Measurements from ENCODE around the gene RIN1. TPM values are rescaled to one million over a fixed set of nuclear protein-coding genes. Genes with fewer than 3 reads are reported as not detected.

The RIN1 gene
- total and polyA plus RNA-seq, 2 of the 13 experiments (the other 11 are each of a cell fraction or from before 2014, with no cell fraction given) = 2.4 to 4.1 TPM

DNA sequence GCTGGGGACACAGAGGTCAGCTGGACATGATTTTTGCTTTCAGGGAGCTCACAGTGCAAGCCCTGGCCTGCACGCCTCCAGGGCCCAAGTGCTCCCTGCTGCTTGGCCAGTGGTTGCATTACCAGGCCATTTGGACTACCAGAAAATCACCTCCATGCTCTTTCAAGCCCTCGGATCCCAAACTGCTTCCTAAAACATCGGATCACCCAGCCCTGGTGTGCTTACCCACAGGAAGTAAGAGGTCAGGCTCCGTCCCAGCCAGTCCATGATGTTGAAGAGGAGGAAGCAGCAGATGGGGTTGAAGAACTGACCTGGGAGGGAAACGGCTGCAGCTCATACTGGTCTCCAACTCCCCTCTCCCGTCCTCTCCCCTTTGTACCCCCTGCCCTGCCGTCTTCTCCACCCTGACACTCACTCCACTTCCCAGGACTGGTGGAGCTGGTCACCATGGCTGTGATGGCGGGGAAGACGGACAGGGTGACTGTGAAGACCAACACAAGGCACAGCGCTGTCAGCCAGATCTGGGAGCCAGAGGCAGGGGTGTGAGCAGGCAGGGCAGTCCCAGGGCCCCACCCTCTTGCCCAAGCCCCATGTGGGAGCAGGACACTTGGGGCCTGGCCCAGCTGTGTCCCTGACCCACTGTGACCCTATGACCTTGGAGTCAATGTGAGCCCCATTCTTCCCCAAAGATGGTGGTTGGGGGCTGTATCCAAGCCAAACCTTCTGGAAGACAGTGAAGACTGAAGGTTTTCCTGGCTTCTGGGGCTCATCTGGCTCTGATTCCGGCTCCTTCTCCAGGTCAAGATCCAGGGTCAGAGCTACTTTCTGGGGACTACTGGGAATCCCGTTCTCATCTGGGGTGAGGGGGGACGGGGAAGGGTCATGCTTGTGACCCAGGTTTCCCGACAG, 29.7 kb upstream of the RIN1 start (continued):
- TF ChIP-seq, protein P1, sequence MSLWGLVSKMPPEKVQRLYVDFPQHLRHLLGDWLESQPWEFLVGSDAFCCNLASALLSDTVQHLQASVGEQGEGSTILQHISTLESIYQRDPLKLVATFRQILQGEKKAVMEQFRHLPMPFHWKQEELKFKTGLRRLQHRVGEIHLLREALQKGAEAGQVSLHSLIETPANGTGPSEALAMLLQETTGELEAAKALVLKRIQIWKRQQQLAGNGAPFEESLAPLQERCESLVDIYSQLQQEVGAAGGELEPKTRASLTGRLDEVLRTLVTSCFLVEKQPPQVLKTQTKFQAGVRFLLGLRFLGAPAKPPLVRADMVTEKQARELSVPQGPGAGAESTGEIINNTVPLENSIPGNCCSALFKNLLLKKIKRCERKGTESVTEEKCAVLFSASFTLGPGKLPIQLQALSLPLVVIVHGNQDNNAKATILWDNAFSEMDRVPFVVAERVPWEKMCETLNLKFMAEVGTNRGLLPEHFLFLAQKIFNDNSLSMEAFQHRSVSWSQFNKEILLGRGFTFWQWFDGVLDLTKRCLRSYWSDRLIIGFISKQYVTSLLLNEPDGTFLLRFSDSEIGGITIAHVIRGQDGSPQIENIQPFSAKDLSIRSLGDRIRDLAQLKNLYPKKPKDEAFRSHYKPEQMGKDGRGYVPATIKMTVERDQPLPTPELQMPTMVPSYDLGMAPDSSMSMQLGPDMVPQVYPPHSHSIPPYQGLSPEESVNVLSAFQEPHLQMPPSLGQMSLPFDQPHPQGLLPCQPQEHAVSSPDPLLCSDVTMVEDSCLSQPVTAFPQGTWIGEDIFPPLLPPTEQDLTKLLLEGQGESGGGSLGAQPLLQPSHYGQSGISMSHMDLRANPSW (CRISPR knock-in tag; IDR thresholded peaks at IDR 0.05; ENCODE audit: borderline replicate concordance) = no peak
- TF ChIP-seq TMF1 (CRISPR knock-in tag; IDR thresholded peaks at IDR 0.05; ENCODE audit: low read depth) (no peak), ZNF720 (CRISPR knock-in tag; IDR thresholded peaks at IDR 0.05) (no peak), POLR2A (IDR thresholded peaks at IDR 0.05; ENCODE audit: insufficient read depth in 1 of 2, low read depth in 2 of 2, low read length in 2 of 2) (peak in 1 of 2 experiments; percentile 66; a peak in 2 of 4 replicates), ZNF646 (CRISPR knock-in tag; IDR thresholded peaks at IDR 0.05) (no peak), ZC3H13 (CRISPR knock-in tag; IDR thresholded peaks at IDR 0.05) (peak; percentile 98), ZNF235 (CRISPR knock-in tag; IDR thresholded peaks at IDR 0.05; ENCODE audit: borderline replicate concordance) (no peak)
- TF ChIP-seq, protein P2, sequence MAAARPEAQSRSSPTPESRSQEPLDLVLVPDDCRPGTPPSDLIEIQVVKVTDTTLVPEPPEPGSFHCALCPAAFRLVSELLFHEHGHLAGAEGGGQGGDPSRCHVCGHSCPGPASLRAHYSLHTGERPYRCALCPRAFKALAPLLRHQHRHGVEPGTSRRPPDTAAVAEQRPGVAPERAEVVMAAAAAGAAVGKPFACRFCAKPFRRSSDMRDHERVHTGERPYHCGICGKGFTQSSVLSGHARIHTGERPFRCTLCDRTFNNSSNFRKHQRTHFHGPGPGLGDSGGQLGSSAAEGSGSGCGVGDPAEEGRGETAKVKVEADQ (CRISPR knock-in tag; IDR thresholded peaks at IDR 0.05; ENCODE audit: borderline replicate concordance) = 0 out of 2 replicates have a peak, but pooled peaks have one; percentile 20
- TF ChIP-seq, protein P3, sequence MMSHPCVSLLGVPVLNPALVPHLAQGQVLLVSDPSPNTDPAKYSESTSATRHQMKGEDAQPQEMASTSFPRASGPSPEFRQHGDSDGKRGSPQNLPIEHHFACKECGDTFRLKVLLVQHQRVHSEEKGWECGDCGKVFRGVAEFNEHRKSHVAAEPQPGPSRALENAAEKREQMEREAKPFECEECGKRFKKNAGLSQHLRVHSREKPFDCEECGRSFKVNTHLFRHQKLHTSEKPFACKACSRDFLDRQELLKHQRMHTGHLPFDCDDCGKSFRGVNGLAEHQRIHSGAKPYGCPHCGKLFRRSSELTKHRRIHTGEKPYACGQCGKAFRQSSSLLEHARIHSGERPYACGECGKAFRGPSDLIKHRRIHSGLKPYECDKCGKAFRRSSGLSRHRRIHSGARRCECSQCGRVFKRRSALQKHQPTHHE (CRISPR knock-in tag; IDR thresholded peaks at IDR 0.05; ENCODE audit: borderline replicate concordance) = no peak

Measured in HepG2 (cell line).